HepG2 (cell line): ENCODE results near the gene PNPLA1. TPM values are rescaled to one million over a fixed set of nuclear protein-coding genes. Genes with fewer than 3 reads are reported as not detected.

Experiments used
- ATAC-seq: fragments of 200-7000 bp; cut with Tn5 transposase; 3 replicates; pipeline ENCODE4 v1.9.1; 2020; ENCODE audit warnings: mild to moderate bottlenecking, moderate library complexity
- BruUV-seq: library from RNA; stranded (reverse); fragments of 400-500 nt; replicated peaks from 2 replicates; lab custom pipeline; 2021; lab: Mats Ljungman, UMichigan
- CTCF ChIA-PET: fragments of 300-600 bp; formaldehyde crosslinking; extraction: SDS; loops from one replicate; lab custom pipeline; 2021; ENCODE audit warnings: low total read pairs, inconsistent platforms, low intra/inter-chr PET ratio; lab: Yijun Ruan, JAX
- POLR2A ChIA-PET: fragments of 350-600 bp; sonication (Branson Sonifier 250); formaldehyde crosslinking; loops from one replicate; lab custom pipeline; 2020; ENCODE audit warnings: antibody characterized with exemption, inconsistent platforms; lab: Yijun Ruan, JAX
- DNase-seq: peaks from one replicate; pipeline ENCODE4 v3.0.0-alpha.2; 2015; ENCODE audit warnings: low spot score
- FAIRE-seq: peaks from 3 replicates; lab custom pipeline; 2011; peaks lifted over from hg19 to GRCh38; lab: Jason Lieb, UNC
- H2AFZ ChIP-seq: one replicate; pipeline ENCODE4 v1.6.1; 2011; ENCODE audit warnings: low read length, inconsistent platforms
- H3K27ac ChIP-seq: fragments of 300-600 bp; 3 replicates; pipeline ENCODE4 v1.8.0; 2011; ENCODE audit warnings: mixed run types, mild to moderate bottlenecking, mixed read lengths, low read length, inconsistent platforms; ENCODE audit not compliant: insufficient read depth; ENCODE audit errors: extremely low read length
- H3K27me3 ChIP-seq, 2 experiments: fragments of 200-600 bp in 1 of 2; 2 replicates in 1 of 2; 3 replicates in 1 of 2; pipeline versions ENCODE4 v1.6.0 to v1.8.0; 2011; ENCODE audit warnings: low read length in 2 of 2, mild to moderate bottlenecking in 2 of 2, moderate library complexity in 2 of 2, inconsistent platforms in 1 of 2; ENCODE audit not compliant: insufficient read depth in 2 of 2, control insufficient read depth in 1 of 2
- H3K36me3 ChIP-seq, 2 experiments: fragments of 200-600 bp in 1 of 2; replicated peaks in 1 of 2; 2 replicates in 1 of 2; 3 replicates in 1 of 2; pipeline versions ENCODE4 v1.5.1 to v1.8.0; 2011; ENCODE audit warnings: low read length in 2 of 2, inconsistent platforms in 1 of 2; ENCODE audit not compliant: insufficient read depth in 2 of 2, control insufficient read depth in 1 of 2
- H3K4me1 ChIP-seq: 2 replicates; pipeline ENCODE4 v1.5.1; 2012; ENCODE audit warnings: low read length, inconsistent platforms; ENCODE audit not compliant: insufficient read depth
- H3K4me2 ChIP-seq: 2 replicates; pipeline ENCODE4 v1.6.0; 2011; ENCODE audit warnings: low read depth, low read length, inconsistent platforms
- H3K4me3 ChIP-seq, 3 experiments: fragments of 200-600 bp in 1 of 3; sonication (generic), shearing (Covaris generic) in 1 of 3; replicated peaks in 1 of 3; 2 replicates each; pipeline ENCODE4 v1.5.1; 2011 to 2016; ENCODE audit warnings: low read length in 3 of 3, inconsistent platforms in 2 of 3, low read depth in 2 of 3, mild to moderate bottlenecking in 2 of 3, control low read depth in 1 of 3, mixed read lengths in 1 of 3; ENCODE audit not compliant: insufficient read depth in 1 of 3
- H3K79me2 ChIP-seq: one replicate; pipeline ENCODE4 v1.6.1; 2011; ENCODE audit warnings: low read length, inconsistent platforms; ENCODE audit not compliant: insufficient read depth
- H3K9ac ChIP-seq: 2 replicates; pipeline ENCODE4 v1.6.0; 2011; ENCODE audit warnings: mild to moderate bottlenecking, low read depth, low read length, inconsistent platforms; ENCODE audit not compliant: insufficient read depth
- H3K9me3 ChIP-seq: 2 replicates; pipeline ENCODE4 v1.5.1; 2012; ENCODE audit warnings: mild to moderate bottlenecking, low read length
- H4K20me1 ChIP-seq: 2 replicates; pipeline ENCODE4 v1.6.0; 2011; ENCODE audit warnings: inconsistent platforms, mild to moderate bottlenecking, low read length, moderate library complexity; ENCODE audit not compliant: insufficient read depth
- SNAPC4 ChIP-seq: sonication (generic); formaldehyde crosslinking; IDR thresholded peaks from 2 replicates; pipeline ENCODE4 v1.4.0; 2020; ENCODE audit warnings: mild to moderate bottlenecking, missing genetic modification reagents
- TBX2 ChIP-seq: sonication (generic); formaldehyde crosslinking; IDR thresholded peaks from 2 replicates; pipeline ENCODE4 v1.5.0; 2020; ENCODE audit warnings: missing genetic modification reagents, mild to moderate bottlenecking, borderline replicate concordance
- WGBS: methylation state at CpG from one replicate; pipeline ENCODE4 v1.1.6; 2017; ENCODE audit warnings: low lambda C conversion rate; 5-methylcytosine and 5-hydroxymethylcytosine counted together
- in situ Hi-C: cut with HindIII; loops from 2 replicates; pipeline ENCODE4 v1.10.0; 2017; ENCODE audit warnings: low pct_unique_long_range_greater_than_20kb; ENCODE audit not compliant: extremely low pct_ligation_motif_present
- intact Hi-C: fragments of 100-400 bp; cut with micrococcal nuclease; formaldehyde crosslinking; loops from one replicate; pipeline ENCODE4 v1.10.0; 2022; ENCODE audit not compliant: unreplicated experiment
- polyA plus RNA-seq, 8 experiments: library from polyadenylated mRNA; depleted of rRNA in 3 of 8; stranded (reverse) in 7 of 8; unstranded in 1 of 8; fragments of >200 nt; fragmentation: Illumina TruSeq in 4 of 8; extraction: Trizol in 4 of 8; gene quantifications; 2 replicates each; pipeline versions ENCODE4 v1.2.1 to v1.2.3, GENCODE V29; 2011 to 2016; ENCODE audit warnings: low read depth in 4 of 8, missing spikeins in 1 of 8, mixed read lengths in 1 of 8; ENCODE audit not compliant: insufficient read depth in 1 of 8
- total RNA-seq, 5 experiments: library from RNA; depleted of rRNA; stranded (reverse); fragments of >200 nt; fragmentation: Illumina TruSeq; extraction: Trizol; gene quantifications; 2 replicates each; pipeline ENCODE4 v1.2.3, GENCODE V29; 2016; ENCODE audit warnings: low read depth in 1 of 5
- TF ChIP-seq, protein P1 (sequence below), 2 experiments: sonication (generic) in 1 of 2; formaldehyde crosslinking in 1 of 2; IDR thresholded peaks; 2 replicates each; pipeline versions ENCODE4 v1.4.0 to v1.6.1; 2018 to 2020; ENCODE audit warnings: missing genetic modification reagents in 2 of 2, borderline replicate concordance in 1 of 2, low read depth in 1 of 2, mild to moderate bottlenecking in 1 of 2, missing biosample characterization in 1 of 2
- TF ChIP-seq, protein P2 (sequence below): IDR thresholded peaks from 2 replicates; pipeline ENCODE4 v1.6.1; 2018; ENCODE audit warnings: missing genetic modification reagents, mild to moderate bottlenecking, missing compliant biosample characterization

PNPLA1 gene
- total and polyA plus RNA-seq, 2 of the 13 experiments (the other 11 are each of a cell fraction or from before 2014, with no cell fraction given): not detected

GRCh38 chr6:36340306-36340617 lies 70.4 kb downstream of the PNPLA1 start:
- TF ChIP-seq TBX2 (0 out of 2 replicates have a peak, but pooled peaks have one; percentile 13), SNAPC4 (0 out of 2 replicates have a peak, but pooled peaks have one; percentile 39)
- TF ChIP-seq, protein P1, sequence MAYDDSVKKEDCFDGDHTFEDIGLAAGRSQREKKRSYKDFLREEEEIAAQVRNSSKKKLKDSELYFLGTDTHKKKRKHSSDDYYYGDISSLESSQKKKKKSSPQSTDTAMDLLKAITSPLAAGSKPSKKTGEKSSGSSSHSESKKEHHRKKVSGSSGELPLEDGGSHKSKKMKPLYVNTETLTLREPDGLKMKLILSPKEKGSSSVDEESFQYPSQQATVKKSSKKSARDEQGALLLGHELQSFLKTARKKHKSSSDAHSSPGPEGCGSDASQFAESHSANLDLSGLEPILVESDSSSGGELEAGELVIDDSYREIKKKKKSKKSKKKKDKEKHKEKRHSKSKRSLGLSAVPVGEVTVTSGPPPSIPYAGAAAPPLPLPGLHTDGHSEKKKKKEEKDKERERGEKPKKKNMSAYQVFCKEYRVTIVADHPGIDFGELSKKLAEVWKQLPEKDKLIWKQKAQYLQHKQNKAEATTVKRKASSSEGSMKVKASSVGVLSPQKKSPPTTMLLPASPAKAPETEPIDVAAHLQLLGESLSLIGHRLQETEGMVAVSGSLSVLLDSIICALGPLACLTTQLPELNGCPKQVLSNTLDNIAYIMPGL (CRISPR knock-in tag; IDR thresholded peaks at IDR 0.05; ENCODE audit: borderline replicate concordance in 1 of 2, low read depth in 1 of 2): no peak
- TF ChIP-seq, protein P2, sequence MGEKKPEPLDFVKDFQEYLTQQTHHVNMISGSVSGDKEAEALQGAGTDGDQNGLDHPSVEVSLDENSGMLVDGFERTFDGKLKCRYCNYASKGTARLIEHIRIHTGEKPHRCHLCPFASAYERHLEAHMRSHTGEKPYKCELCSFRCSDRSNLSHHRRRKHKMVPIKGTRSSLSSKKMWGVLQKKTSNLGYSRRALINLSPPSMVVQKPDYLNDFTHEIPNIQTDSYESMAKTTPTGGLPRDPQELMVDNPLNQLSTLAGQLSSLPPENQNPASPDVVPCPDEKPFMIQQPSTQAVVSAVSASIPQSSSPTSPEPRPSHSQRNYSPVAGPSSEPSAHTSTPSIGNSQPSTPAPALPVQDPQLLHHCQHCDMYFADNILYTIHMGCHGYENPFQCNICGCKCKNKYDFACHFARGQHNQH (CRISPR knock-in tag): 0 out of 2 replicates have a peak, but pooled peaks have one; percentile 3
- peak; percentile 44 for ATAC-seq
- Histone ChIP-seq H3K9ac (no peak overlapping the region), H2AFZ (peak overlapping the region; percentile 96), H3K9me3 (no peaks in the 10 kb centered on the region), H3K27ac (no peak overlapping the region), H3K4me2 (peak overlapping the region; percentile 94), H3K27me3 (peaks cover 2 to 21% of the 10 kb centered on the region in 2 experiments; a peak in 4 of 5 replicates), H3K4me1 (peaks cover 33% of the 10 kb centered on the region), H3K36me3 (no peaks in the 10 kb centered on the region), H3K4me3 (peak overlapping the region in 2 of 3 experiments; percentile 19 to 69; a peak in 2 of 6 replicates), H3K79me2 (no peaks in the 10 kb centered on the region), H4K20me1 (no peaks in the 10 kb centered on the region)
- in situ Hi-C loops: no loop called here
- WGBS: 5% methylated on average over 12 of the region's 12 CpGs
- no peak for DNase-seq
- CTCF ChIA-PET: interaction anchor here (2.2 kb wide), 1 partner anchor 21 kb away, joined by 14 read pairs; no protein-coding TSS in a partner anchor
- intact Hi-C loops: no loop called here
- BruUV-seq: no TSS peak
- no peak for FAIRE-seq
- POLR2A ChIA-PET: no interaction called here
